ENCODE results near the gene PERCC1.

Gene PERCC1

DNA sequence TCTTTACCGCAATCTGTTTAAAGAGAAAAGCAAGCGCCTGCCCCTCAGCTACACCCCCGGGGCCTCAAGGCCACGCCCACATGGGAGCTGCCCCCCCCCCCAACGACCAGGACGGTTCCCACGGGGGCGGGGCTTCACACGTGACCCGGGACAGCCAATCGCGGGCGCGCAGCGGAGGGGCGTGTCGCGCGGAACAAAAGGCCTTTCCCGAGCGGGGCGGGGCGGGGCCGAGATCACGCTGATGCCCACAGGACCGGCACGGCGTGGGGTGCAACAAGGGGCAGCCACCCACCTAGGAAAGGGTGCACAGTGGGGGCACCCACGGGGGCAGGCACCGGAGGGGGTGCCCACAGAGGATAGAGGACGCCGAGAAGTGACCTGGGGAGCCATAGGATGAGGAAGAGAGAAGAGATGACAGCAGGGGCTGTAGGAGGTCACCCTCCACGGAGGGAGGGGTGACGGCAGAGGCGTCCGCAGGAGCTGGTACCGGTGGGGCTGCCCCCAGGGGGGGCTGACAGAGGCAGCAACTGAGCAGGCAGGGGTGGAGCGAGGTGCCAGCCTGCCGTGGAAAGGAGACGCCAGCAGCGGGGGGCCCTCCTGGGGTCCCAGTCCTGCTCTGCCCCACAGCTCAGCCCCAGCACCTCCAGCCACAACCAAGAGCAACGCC, 22.6 kb upstream of the PERCC1 start:
- Histone ChIP-seq H3K36me3 (ENCODE audit: control insufficient read depth, low read length) (no peaks in the 10 kb centered on the region), H3K4me3 (ENCODE audit: low read length) (peak overlapping the region; percentile 85)
- TF ChIP-seq EZH2phosphoT487 (IDR thresholded peaks at IDR 0.05; ENCODE audit: borderline replicate concordance, low read length), result no peak
- TF ChIP-seq, protein P1, sequence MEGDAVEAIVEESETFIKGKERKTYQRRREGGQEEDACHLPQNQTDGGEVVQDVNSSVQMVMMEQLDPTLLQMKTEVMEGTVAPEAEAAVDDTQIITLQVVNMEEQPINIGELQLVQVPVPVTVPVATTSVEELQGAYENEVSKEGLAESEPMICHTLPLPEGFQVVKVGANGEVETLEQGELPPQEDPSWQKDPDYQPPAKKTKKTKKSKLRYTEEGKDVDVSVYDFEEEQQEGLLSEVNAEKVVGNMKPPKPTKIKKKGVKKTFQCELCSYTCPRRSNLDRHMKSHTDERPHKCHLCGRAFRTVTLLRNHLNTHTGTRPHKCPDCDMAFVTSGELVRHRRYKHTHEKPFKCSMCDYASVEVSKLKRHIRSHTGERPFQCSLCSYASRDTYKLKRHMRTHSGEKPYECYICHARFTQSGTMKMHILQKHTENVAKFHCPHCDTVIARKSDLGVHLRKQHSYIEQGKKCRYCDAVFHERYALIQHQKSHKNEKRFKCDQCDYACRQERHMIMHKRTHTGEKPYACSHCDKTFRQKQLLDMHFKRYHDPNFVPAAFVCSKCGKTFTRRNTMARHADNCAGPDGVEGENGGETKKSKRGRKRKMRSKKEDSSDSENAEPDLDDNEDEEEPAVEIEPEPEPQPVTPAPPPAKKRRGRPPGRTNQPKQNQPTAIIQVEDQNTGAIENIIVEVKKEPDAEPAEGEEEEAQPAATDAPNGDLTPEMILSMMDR (IDR thresholded peaks at IDR 0.05; ENCODE audit: low read depth, low read length, poor library complexity, severe bottlenecking), result no peak

DNA sequence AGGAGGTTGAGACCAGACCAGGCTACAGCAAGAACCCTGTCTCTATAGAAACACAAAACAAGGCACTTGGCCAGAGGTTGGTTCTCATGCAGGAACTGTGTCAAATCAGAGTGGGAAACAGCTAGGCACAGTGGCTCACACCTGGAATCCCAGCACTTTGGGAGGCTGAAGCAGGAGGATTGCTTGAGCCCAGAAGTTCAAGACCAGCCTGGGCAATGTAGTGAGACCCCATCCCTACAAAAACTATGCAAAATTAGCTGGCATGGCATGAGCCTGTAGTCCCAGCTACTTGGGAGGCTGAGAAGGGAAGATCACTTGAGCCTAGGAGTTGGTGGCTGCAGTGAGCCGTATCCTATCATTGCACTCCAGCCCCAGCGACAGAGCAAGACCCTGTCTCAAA, 18.0 kb upstream of the PERCC1 start:
- TF ChIP-seq, protein P1 (IDR thresholded peaks at IDR 0.05; ENCODE audit: low read depth, low read length, poor library complexity, severe bottlenecking), result no peak
- TF ChIP-seq EZH2phosphoT487 (IDR thresholded peaks at IDR 0.05; ENCODE audit: borderline replicate concordance, low read length), result no peak
- no peaks in the 10 kb centered on the region for H3K36me3 ChIP-seq (ENCODE audit: control insufficient read depth, low read length)
- H3K27me3 ChIP-seq (ENCODE audit: control insufficient read depth, low read length), result no peaks in the 10 kb centered on the region
- no peak overlapping the region for H3K4me2 ChIP-seq (ENCODE audit: low read length)
- H4K20me1 ChIP-seq (ENCODE audit: control insufficient read depth, insufficient read depth, low read depth, low read length), result no peaks in the 10 kb centered on the region
- H3K27ac ChIP-seq (ENCODE audit: low read depth, low read length), result no peak overlapping the region
- peaks cover 31% of the 10 kb centered on the region for H3K79me2 ChIP-seq (ENCODE audit: control insufficient read depth, low read length)
- H3K9me2 ChIP-seq (replicated peaks; ENCODE audit: control insufficient read depth, low read length), result no peaks in the 10 kb centered on the region
- H3F3A ChIP-seq (ENCODE audit: control insufficient read depth, insufficient read depth), result peaks cover 20% of the 10 kb centered on the region
- no peaks in the 10 kb centered on the region for H3K9me3 ChIP-seq (ENCODE audit: control insufficient read depth, insufficient read depth, low read length)
- no peak overlapping the region for H3K4me3 ChIP-seq (ENCODE audit: low read length)
- H3K4me1 ChIP-seq (ENCODE audit: control insufficient read depth, low read length), result peaks cover 24% of the 10 kb centered on the region

More for the DNA sequence above, 22.6 kb upstream of the PERCC1 start:
- H3K4me1 ChIP-seq (ENCODE audit: control insufficient read depth, low read length), result peaks cover 10% of the 10 kb centered on the region
- H4K20me1 ChIP-seq (ENCODE audit: control insufficient read depth, insufficient read depth, low read depth, low read length), result no peaks in the 10 kb centered on the region; the same call in 1 of the 2 replicates
- peak overlapping the region; percentile 92 for H3K4me2 ChIP-seq (ENCODE audit: low read length)
- 0 out of 2 replicates have a peak, but pooled peaks cover 4% of the 10 kb centered on the region for H3F3A ChIP-seq (ENCODE audit: control insufficient read depth, insufficient read depth)
- H3K27ac ChIP-seq (ENCODE audit: low read depth, low read length), result no peak overlapping the region
- no peaks in the 10 kb centered on the region for H3K9me2 ChIP-seq (replicated peaks; ENCODE audit: control insufficient read depth, low read length)
- peaks cover 17% of the 10 kb centered on the region for H3K79me2 ChIP-seq (ENCODE audit: control insufficient read depth, low read length)
- no peaks in the 10 kb centered on the region for H3K27me3 ChIP-seq (ENCODE audit: control insufficient read depth, low read length)
- no peaks in the 10 kb centered on the region for H3K9me3 ChIP-seq (ENCODE audit: control insufficient read depth, insufficient read depth, low read length)

DNA sequence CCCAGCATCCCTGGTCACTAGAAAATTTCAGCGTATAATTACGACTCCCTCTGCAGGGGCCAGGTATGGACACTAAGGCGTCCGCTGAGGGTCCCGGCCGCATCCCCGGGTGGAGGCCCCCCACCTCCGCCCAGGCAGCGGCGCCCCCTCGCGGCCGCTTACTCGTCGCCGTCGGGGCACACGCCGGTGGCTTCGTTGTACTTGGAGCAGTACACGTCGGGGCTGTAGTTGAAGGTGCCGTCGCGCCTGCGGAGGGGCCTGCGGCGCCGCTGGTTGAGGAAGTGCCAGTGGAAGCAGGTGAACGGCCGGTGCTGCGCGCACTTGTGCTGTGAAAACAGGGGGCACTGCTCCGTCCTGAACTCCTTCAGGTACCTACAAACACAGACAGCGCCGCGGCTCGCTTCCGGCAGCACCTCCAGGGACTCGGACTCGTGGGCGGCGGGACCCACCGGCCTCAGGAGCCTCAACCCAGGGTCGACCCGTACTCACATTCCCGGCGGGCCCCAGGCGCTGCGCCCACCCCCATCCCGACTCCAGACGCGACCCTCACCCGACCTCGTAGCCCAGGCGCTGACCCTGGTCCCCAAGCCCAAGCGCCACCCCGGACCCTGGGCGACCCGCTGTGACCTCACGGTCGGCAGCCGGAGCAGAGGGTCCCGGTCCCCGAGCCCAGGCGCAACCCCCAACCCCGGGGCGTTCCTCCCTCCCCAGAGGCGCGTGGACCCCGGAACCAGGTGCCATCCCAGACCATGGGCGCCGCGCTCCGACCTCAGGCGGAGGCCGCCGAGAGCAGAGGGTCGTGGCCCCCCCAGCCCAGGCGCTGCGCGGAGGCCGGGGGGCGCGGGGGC, 17.0 kb upstream of the PERCC1 start:
- Histone ChIP-seq H3K79me2 (ENCODE audit: control insufficient read depth, low read length) (peaks cover 36% of the 10 kb centered on the region), H3K9me3 (ENCODE audit: control insufficient read depth, insufficient read depth, low read length) (no peaks in the 10 kb centered on the region), H3K4me1 (ENCODE audit: control insufficient read depth, low read length) (peaks cover 22% of the 10 kb centered on the region), H3K9me2 (replicated peaks; ENCODE audit: control insufficient read depth, low read length) (no peaks in the 10 kb centered on the region), H3F3A (ENCODE audit: control insufficient read depth, insufficient read depth) (peaks cover 20% of the 10 kb centered on the region), H3K27ac (ENCODE audit: low read depth, low read length) (no peak overlapping the region), H3K36me3 (ENCODE audit: control insufficient read depth, low read length) (peaks cover 4% of the 10 kb centered on the region; the same call in 1 of the 2 replicates), H3K4me3 (ENCODE audit: low read length) (peak overlapping the region; percentile 96), H4K20me1 (ENCODE audit: control insufficient read depth, insufficient read depth, low read depth, low read length) (no peaks in the 10 kb centered on the region), H3K27me3 (ENCODE audit: control insufficient read depth, low read length) (no peaks in the 10 kb centered on the region), H3K4me2 (ENCODE audit: low read length) (peak overlapping the region; percentile 88)
- TF ChIP-seq EZH2phosphoT487 (IDR thresholded peaks at IDR 0.05; ENCODE audit: borderline replicate concordance, low read length), result no peak
- TF ChIP-seq, protein P1 (IDR thresholded peaks at IDR 0.05; ENCODE audit: low read depth, low read length, poor library complexity, severe bottlenecking), result peak; percentile 83
